Measurements from ENCODE around the gene SH2D3C.
"Not testable (repeated sequence)": the region's sequence is repeated elsewhere in the genome, so short reads cannot be mapped to it uniquely, and the experiment has no call there.

The SH2D3C gene

GRCh38 chr9:127769101-127769500, 9.4 kb downstream of the SH2D3C start:
- Histone ChIP-seq H3K4me1 (ENCODE audit: control insufficient read depth, insufficient read depth, low read length) (peaks cover 14% of the 10 kb centered on the region), H3K27me3 (ENCODE audit: control insufficient read depth, insufficient read depth, low read length) (no peaks in the 10 kb centered on the region), H3K9ac (ENCODE audit: low read depth, low read length) (no peak overlapping the region), H3K9me3 (ENCODE audit: control insufficient read depth, insufficient read depth, low read length) (no peaks in the 10 kb centered on the region), H3K36me3 (ENCODE audit: control insufficient read depth, insufficient read depth, low read length) (no peaks in the 10 kb centered on the region), H3K4me3 (ENCODE audit: low read depth, low read length) (no peak overlapping the region)

DNA sequence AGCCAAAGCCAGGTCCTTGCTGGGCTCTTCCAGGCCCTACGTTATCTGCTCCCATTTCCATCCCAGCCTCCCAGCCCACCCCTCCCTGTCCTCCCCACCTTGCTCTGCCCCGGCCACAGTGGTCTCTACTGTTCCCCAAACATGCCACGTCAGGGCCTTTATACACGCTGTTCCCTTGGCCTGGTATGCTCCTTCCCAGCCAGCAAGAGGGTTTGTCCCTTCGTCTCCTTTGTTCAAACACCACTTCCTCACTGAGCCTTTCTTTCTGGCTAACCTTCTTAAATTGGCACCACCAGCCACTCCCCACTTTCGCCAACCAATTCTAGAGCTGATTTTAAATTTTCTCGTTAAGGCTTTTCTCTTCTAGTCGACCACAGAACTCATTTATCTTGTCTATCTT, 9.8 kb downstream of the SH2D3C start:
- Histone ChIP-seq H3K27me3 (ENCODE audit: control insufficient read depth, insufficient read depth, low read length) (no peaks in the 10 kb centered on the region), H3K36me3 (ENCODE audit: control insufficient read depth, insufficient read depth, low read length) (no peaks in the 10 kb centered on the region), H3K4me1 (ENCODE audit: control insufficient read depth, insufficient read depth, low read length) (peaks cover 16% of the 10 kb centered on the region), H3K9ac (ENCODE audit: low read depth, low read length) (no peak overlapping the region), H3K9me3 (ENCODE audit: control insufficient read depth, insufficient read depth, low read length) (no peaks in the 10 kb centered on the region), H3K4me3 (ENCODE audit: low read depth, low read length) (no peak overlapping the region)

- H3K4me1 ChIP-seq (ENCODE audit: control insufficient read depth, insufficient read depth, low read length) = peaks cover 19% of the 10 kb centered on the region
- no peak overlapping the region for H3K4me3 ChIP-seq (ENCODE audit: low read depth, low read length)
- no peaks in the 10 kb centered on the region for H3K27me3 ChIP-seq (ENCODE audit: control insufficient read depth, insufficient read depth, low read length)
- no peaks in the 10 kb centered on the region for H3K9me3 ChIP-seq (ENCODE audit: control insufficient read depth, insufficient read depth, low read length)
- no peak overlapping the region for H3K9ac ChIP-seq (ENCODE audit: low read depth, low read length)
- no peaks in the 10 kb centered on the region for H3K36me3 ChIP-seq (ENCODE audit: control insufficient read depth, insufficient read depth, low read length)
These were observed 10.5 kb downstream of the SH2D3C start for GRCh38 chr9:127767909-127768331.

GRCh38 chr9:127767410-127767809, 11.1 kb downstream of the SH2D3C start:
- H3K4me3 ChIP-seq (ENCODE audit: low read depth, low read length) = no peak overlapping the region
- H3K36me3 ChIP-seq (ENCODE audit: control insufficient read depth, insufficient read depth, low read length) = no peaks in the 10 kb centered on the region
- no peak overlapping the region for H3K9ac ChIP-seq (ENCODE audit: low read depth, low read length)
- H3K4me1 ChIP-seq (ENCODE audit: control insufficient read depth, insufficient read depth, low read length) = peaks cover 19% of the 10 kb centered on the region
- no peaks in the 10 kb centered on the region for H3K27me3 ChIP-seq (ENCODE audit: control insufficient read depth, insufficient read depth, low read length)
- no peaks in the 10 kb centered on the region for H3K9me3 ChIP-seq (ENCODE audit: control insufficient read depth, insufficient read depth, low read length)

DNA sequence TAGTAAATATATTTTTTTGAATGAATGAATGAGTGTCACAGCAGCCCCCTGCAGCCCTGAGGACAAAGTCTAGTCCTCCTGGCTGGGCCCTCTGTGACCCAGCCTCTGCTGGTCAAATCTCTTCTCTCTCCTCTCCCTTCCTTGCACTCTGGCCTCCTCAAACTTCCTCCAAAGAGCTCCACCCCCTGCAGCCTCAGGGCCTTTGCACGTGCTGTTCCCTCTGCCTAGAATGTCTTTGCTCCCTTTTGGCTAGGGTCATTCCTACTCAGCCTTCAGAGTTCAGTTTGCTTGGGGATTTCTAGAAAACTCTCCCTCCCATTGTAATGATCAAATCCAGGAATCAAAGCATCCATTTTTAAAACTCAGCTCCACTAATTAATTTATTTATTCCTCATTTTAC, 13.0 kb downstream of the SH2D3C start:
- no peak overlapping the region for H3K9ac ChIP-seq (ENCODE audit: low read depth, low read length)
- no peaks in the 10 kb centered on the region for H3K36me3 ChIP-seq (ENCODE audit: control insufficient read depth, insufficient read depth, low read length)
- peaks cover 12% of the 10 kb centered on the region for H3K4me1 ChIP-seq (ENCODE audit: control insufficient read depth, insufficient read depth, low read length)
- no peaks in the 10 kb centered on the region for H3K9me3 ChIP-seq (ENCODE audit: control insufficient read depth, insufficient read depth, low read length)
- H3K4me3 ChIP-seq (ENCODE audit: low read depth, low read length) = no peak overlapping the region
- H3K27me3 ChIP-seq (ENCODE audit: control insufficient read depth, insufficient read depth, low read length) = no peaks in the 10 kb centered on the region

GRCh38 chr9:127763918-127764384, 14.5 kb downstream of the SH2D3C start:
- Histone ChIP-seq H3K9ac (ENCODE audit: low read depth, low read length) (no peak overlapping the region), H3K27me3 (ENCODE audit: control insufficient read depth, insufficient read depth, low read length) (no peaks in the 10 kb centered on the region), H3K4me1 (ENCODE audit: control insufficient read depth, insufficient read depth, low read length) (peaks cover 5% of the 10 kb centered on the region), H3K4me3 (ENCODE audit: low read depth, low read length) (no peak overlapping the region), H3K36me3 (ENCODE audit: control insufficient read depth, insufficient read depth, low read length) (no peaks in the 10 kb centered on the region), H3K9me3 (ENCODE audit: control insufficient read depth, insufficient read depth, low read length) (no peaks in the 10 kb centered on the region)

DNA sequence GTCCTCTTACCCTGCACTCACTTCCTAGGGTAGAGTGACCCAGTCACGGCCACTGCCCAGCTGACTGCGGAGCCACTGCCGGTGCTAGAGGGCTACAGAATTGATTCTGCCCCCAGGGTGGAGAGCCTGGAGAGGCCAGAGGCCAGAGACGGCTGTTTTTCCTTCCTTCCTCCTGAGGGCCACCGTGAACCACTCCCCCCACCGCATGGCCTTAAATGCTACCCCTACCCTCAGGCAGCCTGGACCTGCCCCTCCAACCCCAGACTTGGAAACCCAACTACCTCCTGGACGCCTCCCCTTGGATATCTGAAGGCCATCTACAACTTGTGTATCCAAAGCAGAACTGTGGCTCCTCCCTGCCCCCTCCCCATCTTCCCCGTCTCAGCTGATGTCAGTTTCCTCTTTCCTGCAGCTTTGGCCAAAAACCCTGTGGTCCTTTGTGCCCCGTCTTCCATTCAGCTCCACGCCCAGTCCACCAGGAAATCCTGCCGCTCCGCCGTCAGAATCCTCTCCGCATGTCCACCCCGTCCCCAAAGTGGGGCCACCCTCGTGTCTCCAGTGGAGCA, 16.3 kb downstream of the SH2D3C start:
- Histone ChIP-seq H3K27me3 (ENCODE audit: control insufficient read depth, insufficient read depth, low read length) (no peaks in the 10 kb centered on the region), H3K36me3 (ENCODE audit: control insufficient read depth, insufficient read depth, low read length) (no peaks in the 10 kb centered on the region), H3K4me3 (ENCODE audit: low read depth, low read length) (no peak overlapping the region), H3K9me3 (ENCODE audit: control insufficient read depth, insufficient read depth, low read length) (no peaks in the 10 kb centered on the region), H3K4me1 (ENCODE audit: control insufficient read depth, insufficient read depth, low read length) (peaks cover 5% of the 10 kb centered on the region), H3K9ac (ENCODE audit: low read depth, low read length) (no peak overlapping the region)

- H3K9ac ChIP-seq (ENCODE audit: low read depth, low read length) = no peak overlapping the region
- H3K4me1 ChIP-seq (ENCODE audit: control insufficient read depth, insufficient read depth, low read length) = peaks cover 5% of the 10 kb centered on the region
- H3K4me3 ChIP-seq (ENCODE audit: low read depth, low read length) = no peak overlapping the region
- H3K9me3 ChIP-seq (ENCODE audit: control insufficient read depth, insufficient read depth, low read length) = no peaks in the 10 kb centered on the region
- H3K36me3 ChIP-seq (ENCODE audit: control insufficient read depth, insufficient read depth, low read length) = no peaks in the 10 kb centered on the region
- H3K27me3 ChIP-seq (ENCODE audit: control insufficient read depth, insufficient read depth, low read length) = peaks cover under 1% of the 10 kb centered on the region
These were observed 16.9 kb downstream of the SH2D3C start for GRCh38 chr9:127761491-127761956.

GRCh38 chr9:127761061-127761460, 17.4 kb downstream of the SH2D3C start:
- Histone ChIP-seq H3K9ac (ENCODE audit: low read depth, low read length) (no peak overlapping the region), H3K4me1 (ENCODE audit: control insufficient read depth, insufficient read depth, low read length) (peaks cover 5% of the 10 kb centered on the region), H3K27me3 (ENCODE audit: control insufficient read depth, insufficient read depth, low read length) (peaks cover 5% of the 10 kb centered on the region), H3K36me3 (ENCODE audit: control insufficient read depth, insufficient read depth, low read length) (no peaks in the 10 kb centered on the region), H3K4me3 (ENCODE audit: low read depth, low read length) (no peak overlapping the region), H3K9me3 (ENCODE audit: control insufficient read depth, insufficient read depth, low read length) (no peaks in the 10 kb centered on the region)

DNA sequence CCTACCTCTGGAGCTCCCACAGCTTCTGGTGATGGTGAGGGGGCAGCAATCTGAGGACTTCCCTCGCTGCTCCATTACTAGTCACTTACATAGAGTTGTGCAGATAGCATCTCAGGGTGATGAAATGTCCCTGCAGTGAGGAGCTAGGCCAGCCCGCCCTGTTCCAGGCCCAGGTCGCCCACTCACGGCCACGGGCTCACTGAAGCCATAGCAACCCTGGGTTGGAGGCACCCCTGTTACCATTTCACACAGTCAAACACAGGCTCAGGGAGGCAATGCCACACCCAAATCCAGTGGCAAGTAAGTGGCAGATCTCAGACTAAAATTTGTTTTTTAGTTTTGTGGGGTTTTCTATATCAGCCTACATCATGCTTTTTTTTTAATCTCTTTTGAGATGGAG, 19.6 kb downstream of the SH2D3C start:
- Histone ChIP-seq H3K9ac (ENCODE audit: low read depth, low read length) (no peak overlapping the region), H3K27me3 (ENCODE audit: control insufficient read depth, insufficient read depth, low read length) (peaks cover 11% of the 10 kb centered on the region), H3K4me3 (ENCODE audit: low read depth, low read length) (no peak overlapping the region), H3K4me1 (ENCODE audit: control insufficient read depth, insufficient read depth, low read length) (peaks cover 8% of the 10 kb centered on the region), H3K9me3 (ENCODE audit: control insufficient read depth, insufficient read depth, low read length) (no peaks in the 10 kb centered on the region), H3K36me3 (ENCODE audit: control insufficient read depth, insufficient read depth, low read length) (no peaks in the 10 kb centered on the region)

- not testable (repeated sequence) for H3K4me3 ChIP-seq (ENCODE audit: low read depth, low read length); H3K4me1 ChIP-seq (ENCODE audit: control insufficient read depth, insufficient read depth, low read length); H3K9ac ChIP-seq (ENCODE audit: low read depth, low read length); H3K36me3 ChIP-seq (ENCODE audit: control insufficient read depth, insufficient read depth, low read length); H3K9me3 ChIP-seq (ENCODE audit: control insufficient read depth, insufficient read depth, low read length)
- peaks cover 30% of the 10 kb centered on the region for H3K27me3 ChIP-seq (ENCODE audit: control insufficient read depth, insufficient read depth, low read length)
These were observed 21.7 kb downstream of the SH2D3C start for GRCh38 chr9:127756776-127757175.

DNA sequence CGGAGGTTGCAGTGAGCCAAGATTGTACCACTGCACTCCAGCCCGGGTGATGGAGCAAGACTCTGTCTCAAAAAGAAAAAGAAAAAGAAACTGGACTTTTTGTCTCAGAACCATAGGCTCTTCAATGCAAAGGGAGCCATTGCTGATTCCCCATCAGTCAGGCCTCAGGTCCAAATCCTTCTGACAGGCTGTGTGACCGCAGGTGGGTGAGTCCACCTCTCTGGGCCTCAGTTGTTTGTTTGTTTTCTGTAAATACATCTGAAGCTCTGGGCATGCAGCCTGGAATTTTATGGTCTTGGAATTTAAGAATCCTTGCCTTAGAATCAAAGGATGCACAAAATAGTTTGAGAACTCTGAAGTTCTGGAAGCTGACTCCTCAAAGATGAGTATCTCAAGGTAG, 22.2 kb downstream of the SH2D3C start:
- Histone ChIP-seq H3K27me3 (ENCODE audit: control insufficient read depth, insufficient read depth, low read length) (peaks cover 33% of the 10 kb centered on the region), H3K4me1 (ENCODE audit: control insufficient read depth, insufficient read depth, low read length) (peaks cover 5% of the 10 kb centered on the region), H3K4me3 (ENCODE audit: low read depth, low read length) (no peak overlapping the region), H3K9ac (ENCODE audit: low read depth, low read length) (no peak overlapping the region), H3K9me3 (ENCODE audit: control insufficient read depth, insufficient read depth, low read length) (no peaks in the 10 kb centered on the region), H3K36me3 (ENCODE audit: control insufficient read depth, insufficient read depth, low read length) (no peaks in the 10 kb centered on the region)
